Liver (tissue), 9 donors: Measurements from ENCODE around the gene CHAD. TPM values are rescaled to one million over a fixed set of nuclear protein-coding genes. Genes with fewer than 3 reads are reported as not detected.

Experiments used
- DNase-seq: peaks from one replicate; pipeline ENCODE4 v3.0.0-alpha.2; 2017; ENCODE audit warnings: low spot score
- H3K27ac ChIP-seq, 2 donors: one replicate each; pipeline ENCODE4 v1.7.0; 2013; ENCODE audit warnings: inconsistent platforms in 2 of 2, low read length in 2 of 2, control low read depth in 1 of 2, low read depth in 1 of 2, mild to moderate bottlenecking in 1 of 2
- H3K27me3 ChIP-seq, 4 donors: one replicate each; pipeline versions ENCODE4 v1.6.1 to v1.7.0; 2013; ENCODE audit warnings: low read length in 3 of 4, inconsistent platforms in 1 of 4, mild to moderate bottlenecking in 1 of 4, moderate library complexity in 1 of 4; ENCODE audit not compliant: control insufficient read depth in 4 of 4, insufficient read depth in 4 of 4
- H3K36me3 ChIP-seq, 4 donors: one replicate each; pipeline versions ENCODE4 v1.6.1 to v1.7.0; 2013; ENCODE audit warnings: low read length in 3 of 4, mild to moderate bottlenecking in 3 of 4, low read depth in 1 of 4, moderate library complexity in 1 of 4; ENCODE audit not compliant: control insufficient read depth in 4 of 4, insufficient read depth in 3 of 4
- H3K4me1 ChIP-seq, 4 donors: one replicate each; pipeline versions ENCODE4 v1.6.1 to v1.7.0; 2013; ENCODE audit warnings: low read length in 3 of 4, mild to moderate bottlenecking in 3 of 4, moderate library complexity in 1 of 4; ENCODE audit not compliant: control insufficient read depth in 4 of 4, insufficient read depth in 4 of 4
- H3K4me3 ChIP-seq, 3 donors: one replicate each; pipeline versions ENCODE4 v1.6.1 to v1.7.0; 2013; ENCODE audit warnings: low read length in 3 of 3, control low read depth in 1 of 3, low read depth in 1 of 3, mild to moderate bottlenecking in 1 of 3
- H3K9ac ChIP-seq, 2 donors: one replicate each; pipeline ENCODE4 v1.7.0; 2013; ENCODE audit warnings: low read length in 2 of 2, mild to moderate bottlenecking in 2 of 2, moderate library complexity in 2 of 2, control low read depth in 1 of 2, low read depth in 1 of 2
- H3K9me3 ChIP-seq, 4 donors: one replicate each; pipeline versions ENCODE4 v1.6.1 to v1.7.0; 2013; ENCODE audit warnings: low read length in 3 of 4; ENCODE audit not compliant: control insufficient read depth in 4 of 4
- FOXA1 ChIP-seq: IDR thresholded peaks from 2 replicates; pipeline ENCODE4 v1.6.1; 2016; ENCODE audit warnings: antibody characterized with exemption
- FOXA2 ChIP-seq: IDR thresholded peaks from 2 replicates; pipeline ENCODE4 v1.6.1; 2016; ENCODE audit warnings: antibody characterized with exemption
- GABPA ChIP-seq, 2 donors: IDR thresholded peaks in 1 of 2; conservative IDR thresholded peaks in 1 of 2; 2 replicates each; pipeline ENCODE4 v1.6.1; 2016; ENCODE audit warnings: antibody characterized with exemption in 2 of 2, mild to moderate bottlenecking in 1 of 2, moderate library complexity in 1 of 2
- HNF4G ChIP-seq: IDR thresholded peaks from 2 replicates; pipeline ENCODE4 v1.6.1; 2016; ENCODE audit warnings: antibody characterized with exemption
- JUND ChIP-seq, 2 donors: IDR thresholded peaks; 2 replicates each; pipeline ENCODE4 v1.6.1; 2016; ENCODE audit warnings: antibody characterized with exemption in 2 of 2
- RAD21 ChIP-seq, 2 donors: IDR thresholded peaks; 2 replicates each; pipeline ENCODE4 v1.6.1; 2016; ENCODE audit warnings: antibody characterized with exemption in 2 of 2, mild to moderate bottlenecking in 2 of 2
- RXRA ChIP-seq, 2 donors: IDR thresholded peaks; 2 replicates each; pipeline ENCODE4 v1.6.1; 2017 to 2018; ENCODE audit warnings: antibody characterized with exemption in 2 of 2, mild to moderate bottlenecking in 1 of 2
- TAF1 ChIP-seq: conservative IDR thresholded peaks from 2 replicates; pipeline ENCODE4 v1.6.1; 2016; ENCODE audit warnings: antibody characterized with exemption, mild to moderate bottlenecking
- YY1 ChIP-seq: IDR thresholded peaks from 2 replicates; pipeline ENCODE4 v1.6.1; 2016; ENCODE audit warnings: antibody characterized with exemption, mild to moderate bottlenecking
- ZBTB33 ChIP-seq: IDR thresholded peaks from 2 replicates; pipeline ENCODE4 v1.6.1; 2016; ENCODE audit warnings: antibody characterized with exemption
- WGBS: extraction: QIAGEN DNeasy Blood & Tissue Kit; methylation state at CpG from one replicate; pipeline ENCODE4 v1.1.7; 2013; 5-methylcytosine and 5-hydroxymethylcytosine counted together
- polyA plus RNA-seq, 2 donors: library from polyadenylated mRNA; stranded (reverse) in 1 of 2; unstranded in 1 of 2; fragments of 200-250 nt in 1 of 2; fragments of >200 nt in 1 of 2; fragmentation: Nextera tagmentation in 1 of 2; extraction: Ambion mirVana in 1 of 2; gene quantifications; one replicate each; pipeline versions ENCODE4 v1.2.1 to v1.2.3, GENCODE V29; 2013 to 2015
- total RNA-seq, 2 donors: library from RNA; depleted of rRNA; stranded (reverse); fragments of >200 nt; gene quantifications; one replicate each; pipeline ENCODE4 v1.2.3, GENCODE V29; 2014
- donor health status: healthy.
- donor health status: healthy.
- donor health status: healthy.
- donor health status: healthy.
- donor health status: healthy.

The CHAD gene
- total and polyA plus RNA-seq, 4 donors, result 0.51 to 3.3 (median 2.3) TPM

- TF ChIP-seq ZBTB33 (no peak), TAF1 (no peak)
These were observed 25.1 kb upstream of the CHAD start (continued) for GRCh38 chr17:50493744-50494143.

DNA sequence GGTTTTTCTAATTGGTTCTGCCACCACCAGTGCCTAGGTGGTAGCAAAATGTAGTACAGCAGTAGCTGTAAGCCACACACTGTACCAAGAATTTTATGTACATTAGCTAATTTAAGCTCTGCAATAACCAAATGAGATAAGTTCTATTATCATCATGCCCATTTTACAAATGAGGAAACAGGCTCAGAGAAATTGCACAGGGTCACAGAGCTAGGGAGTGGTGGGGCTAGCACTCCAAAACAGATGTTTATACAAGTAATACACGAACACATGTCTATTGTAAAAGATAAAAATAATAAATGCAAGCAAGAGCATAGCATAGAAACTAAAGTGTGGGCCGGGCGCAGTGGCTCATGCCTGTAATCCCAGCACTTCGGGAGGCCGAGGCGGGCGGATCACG is 23.5 kb upstream of the CHAD start:
- no peaks in the 10 kb centered on the region for H3K4me1 ChIP-seq
- DNase-seq, result no peak
- no peak overlapping the region for H3K27ac ChIP-seq
- no peak overlapping the region for H3K4me3 ChIP-seq
- no peak for TF ChIP-seq RAD21 (IDR thresholded peaks at IDR 0.05)
- no peak for TF ChIP-seq ZBTB33
- WGBS, result 92% methylated on average over 8 of the region's 8 CpGs
- no peaks in the 10 kb centered on the region for H3K27me3 ChIP-seq
- H3K9me3 ChIP-seq, result no peaks in the 10 kb centered on the region
- H3K9ac ChIP-seq, result no peak overlapping the region
- peaks cover 0 to 3% (median under 1%) of the 10 kb centered on the region in 4 donors for H3K36me3 ChIP-seq

DNA sequence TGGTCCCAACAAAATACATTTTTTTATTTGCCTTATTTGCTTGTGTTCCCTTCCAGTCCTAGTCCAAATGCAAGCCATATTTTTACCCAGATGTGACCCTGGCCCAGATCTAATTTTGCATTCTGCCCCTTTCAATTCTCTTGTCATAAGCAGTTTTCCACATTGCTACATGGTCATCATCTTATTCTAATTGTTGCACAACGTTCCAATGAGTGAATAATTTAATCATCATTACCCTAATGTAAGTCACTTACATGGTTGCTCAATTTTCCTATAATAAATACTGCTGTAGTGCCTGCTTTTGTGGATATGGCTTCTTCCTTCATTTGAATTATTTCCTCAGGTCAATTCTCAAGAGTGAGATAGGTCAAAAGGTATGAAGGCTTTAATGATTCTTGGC is 22.8 kb upstream of the CHAD start:
- no peak for TF ChIP-seq RXRA (IDR thresholded peaks at IDR 0.05)
- TF ChIP-seq TAF1, result no peak
- no peak for TF ChIP-seq GABPA (IDR thresholded peaks at IDR 0.05 in 1 of 2, conservative IDR thresholded peaks at IDR 0.05 in 1 of 2)
- TF ChIP-seq FOXA1, result no peak
- no peak for TF ChIP-seq HNF4G
- no peaks in the 10 kb centered on the region for H3K4me1 ChIP-seq
- DNase-seq, result no peak
- H3K9ac ChIP-seq, result no peak overlapping the region
- 78% methylated on average over 1 of the region's 1 CpG for WGBS
- no peaks in the 10 kb centered on the region for H3K27me3 ChIP-seq
- no peak overlapping the region for H3K27ac ChIP-seq
- no peaks in the 10 kb centered on the region for H3K9me3 ChIP-seq
- no peak overlapping the region for H3K4me3 ChIP-seq
- peaks cover 0 to 5% (median under 1%) of the 10 kb centered on the region in 4 donors for H3K36me3 ChIP-seq

GRCh38 chr17:50488880-50489279 is 20.2 kb upstream of the CHAD start:
- no peak for DNase-seq
- Histone ChIP-seq H3K36me3 (peaks cover 12 to 21% (median 17%) of the 10 kb centered on the region in 4 donors), H3K9ac (no peak overlapping the region), H3K27ac (no peak overlapping the region), H3K27me3 (no peaks in the 10 kb centered on the region), H3K4me1 (no peaks in the 10 kb centered on the region), H3K9me3 (no peaks in the 10 kb centered on the region), H3K4me3 (no peak overlapping the region)
- TF ChIP-seq JUND (IDR thresholded peaks at IDR 0.05) (no peak), FOXA2 (no peak), YY1 (no peak), GABPA (IDR thresholded peaks at IDR 0.05 in 1 of 2, conservative IDR thresholded peaks at IDR 0.05 in 1 of 2) (no peak), RAD21 (IDR thresholded peaks at IDR 0.05) (no peak)
- WGBS, result 91% methylated on average over 2 of the region's 2 CpGs
